Fibroblast of mammary gland (primary cell): ENCODE data around the gene UNC5B.

ENCODE experiments used
- DNase-seq: peaks from one replicate; pipeline ENCODE4 v3.0.0-alpha.2; 2010; ENCODE audit warnings: low read depth
- H3K4me3 ChIP-seq: 2 replicates; pipeline ENCODE4 v1.5.1; 2011; ENCODE audit warnings: low read depth, mild to moderate bottlenecking, low read length, moderate library complexity; ENCODE audit not compliant: control insufficient read depth
- TF ChIP-seq, protein P1 (sequence below): conservative IDR thresholded peaks from 2 replicates; pipeline ENCODE4 v1.5.1; 2011; ENCODE audit warnings: low read depth, low read length, inconsistent platforms; ENCODE audit not compliant: control insufficient read depth, insufficient read depth

UNC5B gene

DNA sequence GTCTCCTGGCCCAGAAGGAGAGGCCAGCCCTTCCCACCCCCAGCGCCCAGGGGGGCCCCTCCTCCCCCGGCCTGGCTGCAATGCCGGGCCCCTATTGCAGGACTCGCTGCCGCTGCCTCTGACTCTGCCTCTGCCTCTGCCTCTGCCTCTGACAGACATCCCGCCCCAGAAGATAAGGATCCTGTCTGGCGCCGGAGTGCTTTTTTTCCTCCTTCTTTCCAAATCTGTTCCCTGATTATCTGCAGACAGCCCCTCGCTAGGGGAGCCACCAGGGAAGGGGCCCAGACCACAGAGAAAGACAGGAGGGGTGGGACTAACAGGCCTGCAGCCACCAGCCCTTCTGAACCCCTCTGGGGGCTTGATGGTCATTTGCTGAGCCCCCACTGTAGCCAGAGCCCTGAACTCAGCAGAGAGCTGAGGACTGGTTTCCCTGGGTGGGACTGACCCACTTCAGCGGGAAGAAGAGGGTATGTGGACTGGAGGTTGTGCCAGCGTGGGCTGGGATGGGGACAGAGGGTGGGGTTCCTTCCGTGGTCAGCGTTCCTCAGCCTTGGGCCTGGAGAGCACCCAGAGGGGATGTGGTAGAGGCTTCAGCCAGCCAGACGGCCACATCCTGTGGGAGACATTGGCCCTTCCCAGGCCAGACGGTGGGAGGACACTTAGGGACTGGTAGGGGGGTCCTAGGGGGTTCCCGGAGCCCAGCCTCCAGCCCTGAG is 22.8 kb downstream of the UNC5B start:
- DNase-seq: peak; percentile 63
- TF ChIP-seq, protein P1, sequence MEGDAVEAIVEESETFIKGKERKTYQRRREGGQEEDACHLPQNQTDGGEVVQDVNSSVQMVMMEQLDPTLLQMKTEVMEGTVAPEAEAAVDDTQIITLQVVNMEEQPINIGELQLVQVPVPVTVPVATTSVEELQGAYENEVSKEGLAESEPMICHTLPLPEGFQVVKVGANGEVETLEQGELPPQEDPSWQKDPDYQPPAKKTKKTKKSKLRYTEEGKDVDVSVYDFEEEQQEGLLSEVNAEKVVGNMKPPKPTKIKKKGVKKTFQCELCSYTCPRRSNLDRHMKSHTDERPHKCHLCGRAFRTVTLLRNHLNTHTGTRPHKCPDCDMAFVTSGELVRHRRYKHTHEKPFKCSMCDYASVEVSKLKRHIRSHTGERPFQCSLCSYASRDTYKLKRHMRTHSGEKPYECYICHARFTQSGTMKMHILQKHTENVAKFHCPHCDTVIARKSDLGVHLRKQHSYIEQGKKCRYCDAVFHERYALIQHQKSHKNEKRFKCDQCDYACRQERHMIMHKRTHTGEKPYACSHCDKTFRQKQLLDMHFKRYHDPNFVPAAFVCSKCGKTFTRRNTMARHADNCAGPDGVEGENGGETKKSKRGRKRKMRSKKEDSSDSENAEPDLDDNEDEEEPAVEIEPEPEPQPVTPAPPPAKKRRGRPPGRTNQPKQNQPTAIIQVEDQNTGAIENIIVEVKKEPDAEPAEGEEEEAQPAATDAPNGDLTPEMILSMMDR: no peak

DNA sequence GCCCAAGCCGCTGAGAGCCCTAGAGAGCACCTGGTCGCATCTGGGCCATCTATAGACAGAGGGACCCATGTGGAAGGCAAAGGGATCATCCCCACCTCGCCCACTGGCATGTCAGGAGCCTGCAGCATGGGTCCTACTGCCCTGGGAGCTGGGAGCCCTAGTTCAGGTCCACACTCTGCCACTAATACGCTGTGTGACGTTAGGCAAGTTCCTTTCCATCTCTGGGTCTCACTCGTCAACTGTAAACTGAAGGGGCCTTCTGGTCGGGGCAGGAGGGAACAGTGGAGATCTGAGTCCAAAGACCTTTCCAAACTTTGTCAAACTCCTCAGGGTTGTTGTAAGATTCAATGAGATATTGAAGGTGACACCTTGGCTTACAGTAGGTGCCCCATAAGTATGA is 23.4 kb downstream of the UNC5B start:
- no peak overlapping the region for H3K4me3 ChIP-seq
- no peak for DNase-seq
- TF ChIP-seq, protein P1: no peak

More for the DNA sequence above, 22.8 kb downstream of the UNC5B start:
- no peak overlapping the region for H3K4me3 ChIP-seq

DNA sequence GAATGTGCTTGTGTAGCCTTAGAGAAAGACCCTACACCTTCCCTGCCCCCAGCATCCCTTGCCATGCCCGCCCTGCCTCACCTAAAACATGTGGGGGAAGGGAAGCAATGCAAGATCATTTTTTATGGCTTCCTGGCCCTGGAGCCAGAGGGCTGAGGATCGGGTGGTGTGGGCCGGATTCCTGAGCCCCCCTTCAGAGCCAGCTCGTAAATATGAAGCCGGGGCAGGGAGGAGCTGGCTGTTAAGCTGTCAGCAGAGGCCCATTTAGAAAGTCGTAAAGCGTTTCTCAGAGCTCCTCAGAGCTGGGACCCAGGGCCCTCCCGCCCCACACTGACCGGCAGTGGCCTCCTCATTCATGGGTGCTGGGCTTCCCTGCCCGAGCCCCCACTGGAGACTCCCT is 23.9 kb downstream of the UNC5B start:
- no peak overlapping the region for H3K4me3 ChIP-seq
- TF ChIP-seq, protein P1: no peak
- no peak for DNase-seq

DNA sequence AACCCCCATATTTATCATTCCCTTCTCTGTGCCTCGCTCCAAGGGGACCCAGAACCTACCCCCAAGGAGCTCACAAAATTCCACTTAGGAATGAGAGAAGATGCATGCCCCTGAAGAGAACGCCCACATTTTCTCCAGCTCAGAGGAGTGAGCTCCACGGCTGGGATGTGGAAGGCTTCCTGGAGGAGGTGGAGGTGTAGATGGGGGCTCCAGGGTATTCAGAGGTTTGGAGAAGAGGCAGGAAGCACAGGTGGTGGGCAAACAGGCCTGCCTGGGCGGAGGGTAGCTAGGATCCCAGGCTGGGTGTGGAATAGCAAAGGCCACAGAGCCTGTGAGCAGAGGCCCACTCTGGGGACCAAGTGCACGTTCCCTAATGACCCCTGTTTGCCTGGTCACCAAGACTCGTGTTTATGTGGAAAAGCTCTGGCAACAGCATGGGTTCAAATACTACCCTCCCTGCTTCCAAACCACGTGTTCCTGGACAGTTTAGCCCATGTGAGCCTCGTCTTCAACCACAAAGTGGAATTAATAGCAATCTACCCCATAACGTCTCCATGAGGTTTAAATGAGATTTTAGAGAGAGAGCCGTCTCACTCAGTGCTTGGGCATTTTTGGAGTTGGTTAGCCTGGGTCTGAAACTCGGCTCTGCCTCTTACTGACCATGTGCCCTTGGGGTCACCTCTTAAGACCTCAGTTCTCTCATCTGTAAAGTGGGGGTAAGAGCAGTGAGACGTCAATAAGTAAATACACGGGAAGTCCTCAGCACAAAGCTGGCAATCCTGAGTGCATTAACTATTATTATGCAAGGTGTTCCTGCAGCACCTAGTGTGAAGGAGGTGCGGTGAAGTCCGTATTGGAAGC is 24.7 kb downstream of the UNC5B start:
- no peak for DNase-seq
- TF ChIP-seq, protein P1: no peak
- H3K4me3 ChIP-seq: no peak overlapping the region

DNA sequence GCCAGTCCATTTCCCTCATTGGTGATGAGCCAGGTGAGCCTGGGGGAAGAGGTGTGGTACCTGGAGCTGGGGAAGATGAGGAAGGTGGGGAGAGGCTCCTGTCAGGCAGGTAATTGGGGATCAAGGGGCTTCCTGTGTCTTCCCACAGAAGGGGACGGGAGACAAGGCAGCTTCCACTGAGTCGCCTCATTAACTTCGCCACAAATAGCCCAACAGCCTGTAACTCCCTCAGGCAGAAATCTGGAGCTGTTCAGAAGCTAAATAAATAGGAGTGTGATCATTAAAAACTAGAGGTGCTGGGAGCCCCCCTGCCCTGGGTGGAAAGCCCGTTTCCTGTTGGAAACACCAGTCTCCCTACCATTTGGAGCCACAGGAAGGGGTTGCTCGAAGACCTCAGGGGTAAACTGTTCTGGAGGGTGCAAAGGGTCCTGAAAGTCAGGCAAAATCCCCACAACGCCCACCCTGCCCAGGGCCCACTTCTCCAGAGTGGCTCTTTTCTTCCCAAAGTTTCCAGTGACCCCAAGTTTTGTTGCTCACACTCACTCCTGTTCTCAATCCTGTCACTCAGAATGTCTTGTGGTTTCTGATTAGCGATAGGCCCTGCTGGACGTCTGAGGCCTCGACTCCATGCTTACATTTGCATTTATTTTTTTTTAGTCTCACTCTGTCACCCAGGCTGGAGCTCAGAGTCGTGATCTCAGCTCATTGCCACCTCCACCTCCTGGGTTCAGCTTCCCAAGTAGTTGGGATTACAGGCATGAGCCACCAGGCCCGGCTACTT is 25.7 kb downstream of the UNC5B start:
- DNase-seq: no peak
- TF ChIP-seq, protein P1: no peak
- H3K4me3 ChIP-seq: no peak overlapping the region

DNA sequence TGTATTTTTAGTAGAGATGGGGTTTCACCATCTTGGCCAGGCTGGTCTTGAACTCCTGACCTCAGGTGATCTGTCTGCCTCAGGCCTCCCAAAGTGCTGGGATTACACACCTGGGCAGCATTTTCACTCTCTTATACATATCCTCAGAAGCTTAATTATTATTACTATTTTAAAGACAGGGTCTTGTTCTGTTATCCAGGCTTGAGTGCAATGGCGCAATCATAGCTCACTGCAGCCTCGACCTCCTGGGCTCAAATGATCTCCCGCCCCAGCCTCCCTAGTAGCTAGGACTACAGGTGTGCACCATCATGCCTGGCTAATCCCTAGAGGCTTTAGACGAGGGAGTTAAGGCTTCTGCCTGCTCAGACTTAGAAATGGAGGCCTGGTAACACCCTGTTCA is 26.3 kb downstream of the UNC5B start:
- no peak overlapping the region for H3K4me3 ChIP-seq
- no peak for DNase-seq
- TF ChIP-seq, protein P1: no peak
